Suprapubic skin (tissue), 4 donors: ENCODE measurements around the gene TCF12.

ENCODE experiments used
- EP300 ChIP-seq: sonication (generic); formaldehyde crosslinking; IDR thresholded peaks from one replicate; pipeline ENCODE4 v1.6.1; 2017; ENCODE audit warnings: antibody characterized with exemption
- POLR2A ChIP-seq, 2 donors: fragments of 450-650 bp; IDR thresholded peaks; one replicate each; pipeline ENCODE4 v1.6.1; 2017; ENCODE audit warnings: antibody characterized with exemption in 2 of 2, mild to moderate bottlenecking in 2 of 2, moderate library complexity in 2 of 2
- POLR2AphosphoS5 ChIP-seq, 3 donors: sonication (generic); formaldehyde crosslinking; IDR thresholded peaks; one replicate each; pipeline ENCODE4 v1.6.1; 2017; ENCODE audit warnings: antibody characterized with exemption in 3 of 3

DNA sequence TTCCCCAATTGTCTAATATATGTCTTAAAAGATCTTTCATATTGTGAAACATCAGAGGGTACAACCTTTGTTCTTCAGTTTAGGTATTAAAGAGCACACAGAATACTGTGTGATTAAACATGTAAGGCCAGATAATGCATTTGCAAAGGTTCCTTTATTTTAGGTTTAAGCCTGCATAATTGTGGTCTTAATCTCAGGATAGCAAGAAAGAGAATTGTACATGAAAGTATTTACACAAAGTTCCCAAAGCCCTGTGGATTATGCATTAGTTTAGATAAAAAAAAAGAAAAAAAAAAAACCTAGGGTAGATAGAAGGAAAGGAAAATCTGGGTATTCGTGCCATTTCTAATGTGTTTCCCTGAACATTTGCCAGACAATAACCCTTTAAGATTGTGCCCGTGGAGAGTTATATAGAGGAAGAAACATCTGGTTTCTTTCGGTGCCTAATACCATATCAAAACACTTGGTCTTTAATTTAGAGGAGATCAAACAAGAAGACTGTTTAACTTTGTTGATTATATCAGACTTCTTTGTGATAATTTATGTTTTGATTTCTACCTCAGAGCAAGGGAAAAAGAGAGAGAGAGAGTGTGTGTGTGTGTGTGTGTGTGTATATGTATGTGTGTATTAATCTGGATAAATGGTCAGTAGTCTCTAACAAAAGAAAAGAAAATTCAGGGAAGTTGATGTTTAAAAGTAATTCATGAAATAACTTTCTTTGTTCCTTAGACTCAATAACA, 318.3 kb downstream of the TCF12 start:
- no peak for TF ChIP-seq POLR2AphosphoS5 (IDR thresholded peaks at IDR 0.05)
- TF ChIP-seq POLR2A (IDR thresholded peaks at IDR 0.05) = no peak
- TF ChIP-seq EP300 = no peak
